NCI-H510A treated with DMSO at 0.1 percent for 48 hours (cell line): Measurements from ENCODE around the gene KCNMA1.
"Not testable (repeated sequence)": the region's sequence is repeated elsewhere in the genome, so short reads cannot be mapped to it uniquely, and the experiment has no call there.

Experiments used
- DNase-seq: peaks from one replicate; lab custom pipeline; 2025; lab: John Stamatoyannopoulos, UW

KCNMA1 gene

GRCh38 chr10:77392851-77393250 is 244.8 kb downstream of the KCNMA1 start:
- DNase-seq, result peak; percentile 87

DNA sequence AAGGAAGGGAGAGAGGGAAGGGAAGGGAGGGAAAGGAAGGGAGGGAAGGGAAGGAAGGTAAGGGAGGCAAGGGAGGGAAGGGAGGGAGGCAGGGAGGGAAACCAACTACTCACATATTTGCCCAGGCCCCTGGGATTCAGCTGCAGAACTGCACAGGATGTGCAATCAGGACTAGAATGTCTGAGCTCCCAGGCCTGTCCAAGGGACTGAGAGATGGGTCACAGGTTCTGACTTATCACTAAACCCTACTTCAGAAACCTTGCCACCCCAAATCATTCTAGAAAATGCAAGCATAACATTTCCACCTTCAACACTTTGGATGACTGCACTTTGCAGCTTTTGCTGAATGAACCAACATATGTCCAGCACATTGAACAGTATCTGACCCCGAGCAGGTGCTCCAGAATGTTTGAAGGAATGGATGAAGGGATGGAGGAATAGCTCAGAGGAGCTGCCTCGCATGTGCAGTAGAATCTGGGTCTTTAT is 245.3 kb downstream of the KCNMA1 start:
- DNase-seq, result peak; percentile 56

DNA sequence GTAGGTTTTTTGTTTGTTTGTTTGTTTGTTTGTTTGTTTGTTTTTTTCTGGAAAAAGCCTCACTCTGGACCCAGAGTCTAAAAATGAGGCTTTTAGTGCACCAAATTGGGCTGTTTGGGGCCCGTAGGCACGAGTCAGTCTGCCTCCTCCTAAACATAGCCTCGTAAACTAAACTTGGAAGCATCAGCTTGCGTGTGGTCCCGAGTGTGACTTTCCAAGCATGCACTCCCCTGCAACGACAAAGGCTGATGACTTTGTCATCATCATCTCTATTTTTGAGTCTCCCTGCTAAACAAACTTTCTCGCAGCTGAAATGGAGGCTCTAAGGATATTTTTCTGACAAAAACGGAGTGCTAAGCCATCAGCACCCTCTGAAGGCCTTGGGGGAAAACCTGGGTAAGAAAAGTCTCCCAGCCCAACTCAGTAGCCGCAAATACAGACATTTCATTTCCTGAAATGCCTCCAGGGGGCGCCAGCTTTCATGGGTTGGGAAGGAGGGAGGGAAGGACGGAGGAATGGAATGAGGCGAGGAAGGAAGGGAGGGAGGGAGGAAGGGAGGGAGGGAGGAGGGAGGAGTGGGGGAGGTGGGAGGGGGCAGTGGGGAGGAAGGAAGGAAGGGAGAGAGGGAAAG is 245.9 kb downstream of the KCNMA1 start:
- peak; percentile 85 for DNase-seq

DNA sequence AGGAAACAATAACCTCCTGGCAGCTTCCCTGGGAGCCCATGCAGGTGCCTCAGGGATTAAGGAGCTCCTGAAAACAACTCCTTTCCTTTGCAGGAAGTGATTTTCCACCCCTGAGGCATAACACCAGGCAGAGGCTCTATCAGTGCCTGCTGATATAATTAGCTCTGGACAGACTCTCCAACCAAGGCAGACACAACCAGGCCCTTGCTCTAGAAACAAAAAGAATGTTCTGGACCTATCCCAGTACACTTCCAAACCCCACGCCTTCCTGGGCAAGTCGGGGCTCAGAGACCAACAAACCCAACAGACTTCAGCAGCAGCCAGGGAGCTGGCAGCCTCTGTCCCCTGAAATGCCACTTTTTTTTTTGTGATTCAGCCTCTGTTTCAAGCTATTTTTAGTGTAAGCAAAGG is 247.1 kb downstream of the KCNMA1 start:
- DNase-seq, result no peak

DNA sequence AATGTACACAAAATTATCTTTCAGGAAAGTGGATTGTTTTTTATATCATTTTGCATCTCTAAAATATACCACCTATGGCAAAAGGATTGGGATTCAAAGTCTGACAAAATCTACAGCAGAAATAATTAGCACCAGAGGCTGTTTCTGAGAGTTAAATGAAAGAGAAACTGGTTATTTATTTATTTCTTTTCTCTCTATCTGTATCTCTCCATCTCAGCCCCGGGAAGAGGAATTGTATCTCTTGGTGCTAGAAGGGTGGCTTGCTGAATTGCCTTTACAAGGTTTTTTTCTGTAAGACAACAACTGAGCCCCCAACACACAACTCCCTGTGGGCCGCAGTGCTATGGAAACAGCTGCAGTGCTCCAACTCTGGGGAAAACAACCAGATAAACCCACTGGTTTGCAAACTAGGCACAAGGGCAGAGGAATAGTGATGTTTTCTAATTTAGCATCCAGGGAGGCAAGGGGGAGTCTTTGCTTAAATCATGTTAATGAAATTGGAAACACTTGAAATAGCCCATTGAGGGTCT is 249.0 kb downstream of the KCNMA1 start:
- DNase-seq, result no peak

DNA sequence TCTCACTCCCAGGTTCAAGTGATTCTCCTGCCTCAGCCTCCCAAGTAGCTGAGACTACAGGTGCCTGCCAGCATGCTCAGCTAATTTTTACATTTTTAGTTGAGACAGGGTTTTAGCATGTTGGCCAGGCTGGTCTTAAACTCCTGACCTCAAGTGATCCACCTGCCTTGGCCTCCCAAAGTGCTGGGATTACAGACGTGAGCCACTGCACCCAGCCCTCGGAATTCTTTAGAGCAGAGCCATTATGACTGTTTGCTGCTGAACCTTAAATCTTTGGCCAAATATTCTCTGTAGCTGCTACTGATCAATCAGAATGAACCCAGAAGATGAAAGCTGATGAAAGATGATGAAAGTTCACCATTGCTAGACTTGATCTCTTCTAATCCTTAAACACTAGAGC is 249.9 kb downstream of the KCNMA1 start:
- not testable (repeated sequence) for DNase-seq

DNA sequence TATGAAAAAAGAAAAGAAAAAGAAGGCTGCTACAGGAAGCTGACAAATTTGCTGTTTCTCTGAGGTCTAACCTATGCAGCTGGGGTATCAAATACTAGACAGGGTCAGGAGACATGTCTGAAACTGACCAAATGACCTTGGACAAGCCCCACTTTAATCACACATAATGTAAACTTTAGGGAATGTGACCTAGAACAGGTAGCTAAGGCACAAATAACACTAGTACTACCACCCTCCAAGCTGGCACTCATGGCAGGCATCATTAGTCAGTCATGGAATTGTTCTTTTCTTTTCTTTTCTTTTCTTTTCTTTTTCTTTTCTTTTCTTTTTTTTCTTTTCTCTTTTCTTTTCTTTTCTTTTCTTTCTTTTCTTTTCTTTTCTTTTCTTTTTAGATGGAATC is 250.4 kb downstream of the KCNMA1 start:
- DNase-seq, result no peak

GRCh38 chr10:77386838-77387237 is 250.8 kb downstream of the KCNMA1 start:
- DNase-seq, result no peak

GRCh38 chr10:77386365-77386764 is 251.2 kb downstream of the KCNMA1 start:
- DNase-seq, result no peak

GRCh38 chr10:77385315-77385714 is 252.3 kb downstream of the KCNMA1 start:
- DNase-seq, result no peak

- DNase-seq, result no peak
Observed at GRCh38 chr10:77383861-77384553, 253.6 kb downstream of the KCNMA1 start.

DNA sequence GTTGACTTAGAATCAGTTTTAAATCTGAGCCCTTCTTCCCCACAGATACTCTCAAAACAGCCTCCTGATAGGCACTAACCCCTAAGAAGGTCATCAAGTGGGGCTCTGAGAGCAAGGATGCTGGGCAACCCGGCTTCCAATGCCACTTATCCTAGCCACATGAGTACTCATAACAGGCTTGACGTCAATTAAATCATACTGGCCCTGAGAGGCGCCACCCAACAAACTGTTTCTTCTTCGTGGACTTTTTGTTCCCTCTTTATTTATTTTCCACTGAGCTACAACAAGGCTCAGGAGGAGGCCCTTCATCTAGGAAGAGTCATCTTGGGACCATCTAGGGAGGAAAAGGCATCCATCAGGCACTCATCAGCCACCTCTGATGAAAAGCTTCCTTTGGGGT is 255.9 kb downstream of the KCNMA1 start:
- peak; percentile 62 for DNase-seq

- no peak for DNase-seq
Observed at GRCh38 chr10:77380723-77381122, 256.9 kb downstream of the KCNMA1 start.

DNA sequence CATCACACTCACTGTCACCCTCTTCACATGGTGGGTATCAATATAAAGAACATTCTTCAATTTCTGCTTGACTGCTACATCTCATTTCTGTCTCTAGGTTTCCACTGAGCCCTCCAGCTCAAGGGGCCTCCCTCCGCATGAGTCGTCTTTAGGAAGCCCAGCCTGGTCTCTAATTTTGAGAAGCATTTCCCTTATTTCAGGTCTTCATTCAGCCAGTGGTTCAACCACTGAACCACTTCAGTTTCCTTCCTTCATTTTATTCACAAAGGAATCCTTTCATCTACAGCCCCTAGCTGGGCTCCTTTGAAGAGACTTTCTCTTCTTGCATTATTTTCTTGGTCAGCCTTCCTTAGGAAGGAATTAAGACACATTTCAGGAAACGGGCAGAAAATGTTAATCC is 257.4 kb downstream of the KCNMA1 start:
- no peak for DNase-seq

DNA sequence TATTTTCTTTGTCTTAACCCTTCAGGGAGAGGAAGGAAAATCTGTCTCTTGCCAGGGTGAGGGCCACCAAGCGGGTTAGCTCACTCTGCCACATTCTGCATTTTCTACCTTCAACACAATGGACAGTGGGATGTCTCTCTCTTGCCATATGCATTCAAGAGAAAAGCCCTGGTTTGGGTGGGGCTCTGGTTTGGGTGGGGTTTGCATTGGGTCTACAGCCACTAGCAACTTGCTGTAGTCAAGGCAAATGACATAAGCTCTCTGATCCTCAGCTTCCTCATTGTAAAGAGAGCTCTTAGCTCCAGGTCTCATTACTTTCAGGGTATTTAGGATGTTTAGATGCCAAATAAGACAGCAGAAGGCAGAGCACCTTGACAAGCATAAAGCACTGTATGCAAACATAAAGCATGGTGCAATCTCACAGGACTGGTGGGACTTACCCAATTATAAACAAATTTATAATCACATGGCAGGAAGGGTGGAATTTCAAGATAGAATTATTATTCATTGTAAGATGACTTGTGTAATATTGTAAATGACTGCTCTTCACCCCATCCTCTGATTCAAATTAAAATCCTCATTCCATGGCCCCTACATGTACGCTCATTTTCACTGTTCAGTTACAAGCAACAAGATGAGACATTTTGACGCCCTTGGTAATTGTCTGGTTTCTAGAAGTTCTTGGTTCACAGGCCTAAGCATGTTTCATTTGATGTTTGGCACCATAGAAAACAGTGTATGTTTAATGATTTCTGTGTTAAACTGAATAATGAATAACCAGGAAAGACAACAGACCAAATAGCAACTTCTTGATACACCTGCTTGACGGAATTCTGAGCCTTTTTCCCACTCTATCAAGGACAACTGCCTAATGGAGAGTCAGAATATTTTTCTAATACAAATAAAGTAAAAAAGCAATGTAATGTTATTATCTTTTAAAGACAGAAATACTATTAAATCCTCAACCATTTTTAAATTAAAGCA is 258.9 kb downstream of the KCNMA1 start:
- DNase-seq, result no peak

DNA sequence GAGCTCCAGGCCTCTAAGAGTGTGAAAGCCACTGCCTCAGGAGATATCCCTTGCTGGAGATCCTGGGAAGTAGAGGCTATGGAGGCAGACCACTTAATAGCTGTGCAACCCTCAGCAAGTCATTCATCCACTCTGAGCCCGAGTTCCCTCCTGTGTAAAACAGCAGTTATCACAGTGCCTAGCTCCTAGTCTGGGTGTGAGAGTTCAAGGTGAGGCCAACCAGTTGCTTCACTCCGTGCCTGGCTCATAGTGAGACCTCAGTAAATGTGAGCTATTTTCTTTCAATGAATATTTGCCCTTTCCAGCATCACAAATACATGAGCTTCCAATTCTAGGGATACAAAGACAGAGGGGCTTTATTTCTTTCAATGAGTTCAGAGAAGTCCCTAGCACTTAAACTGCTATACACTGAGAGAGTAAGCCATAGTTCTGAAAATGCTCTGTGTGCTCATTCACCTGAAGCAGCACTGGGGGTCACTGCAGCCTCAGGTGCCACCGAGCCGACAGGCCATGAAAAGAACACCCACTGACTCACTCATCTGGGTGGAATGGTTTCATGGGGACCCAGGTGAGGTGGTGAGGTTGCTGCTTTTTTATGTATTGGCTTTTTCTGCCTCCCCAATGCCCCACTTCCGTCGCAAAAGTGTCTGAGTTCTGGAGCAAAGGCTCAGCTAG is 259.8 kb downstream of the KCNMA1 start:
- no peak for DNase-seq

DNA sequence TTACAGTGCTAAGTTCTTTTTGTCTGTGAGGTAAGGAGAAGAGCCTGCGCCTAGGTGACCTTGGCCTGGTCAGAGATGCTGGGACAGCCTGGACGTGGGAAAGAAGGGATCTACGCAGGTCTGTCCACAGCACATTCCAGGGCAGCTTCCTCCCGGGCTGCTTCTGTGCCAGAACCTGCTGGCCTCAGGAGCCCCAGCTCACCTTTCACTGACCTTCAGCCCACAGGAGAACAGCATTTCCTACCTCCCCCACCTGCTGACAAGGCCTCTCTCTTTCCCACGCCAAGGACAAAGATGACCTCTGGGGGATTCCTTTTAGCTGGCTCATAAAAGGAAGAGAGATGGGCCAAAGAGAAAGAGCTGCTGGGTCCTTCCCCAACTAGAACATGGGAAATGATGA is 260.6 kb downstream of the KCNMA1 start:
- no peak for DNase-seq

DNA sequence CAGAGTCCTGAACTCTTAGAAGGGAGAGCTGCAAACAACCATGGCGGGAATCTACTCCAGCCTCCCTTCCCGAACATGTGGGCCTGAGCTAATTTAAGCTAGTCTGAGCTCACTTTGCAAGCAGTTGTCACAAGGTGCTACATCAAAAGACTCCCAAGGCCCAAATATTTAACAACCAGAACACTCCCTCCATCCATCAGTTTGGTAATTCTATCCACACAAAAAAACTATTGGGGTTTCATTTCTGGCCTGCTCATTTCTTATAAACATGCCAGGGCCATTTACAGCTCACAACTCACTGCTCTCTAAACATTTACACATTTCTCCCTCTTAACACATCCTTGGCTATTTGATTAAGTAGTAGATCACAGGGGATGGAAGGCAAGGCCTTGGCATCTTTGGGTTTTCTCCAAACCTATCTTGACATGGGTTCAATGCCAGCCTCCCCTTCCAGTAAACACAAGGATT is 263.4 kb downstream of the KCNMA1 start:
- no peak for DNase-seq

DNA sequence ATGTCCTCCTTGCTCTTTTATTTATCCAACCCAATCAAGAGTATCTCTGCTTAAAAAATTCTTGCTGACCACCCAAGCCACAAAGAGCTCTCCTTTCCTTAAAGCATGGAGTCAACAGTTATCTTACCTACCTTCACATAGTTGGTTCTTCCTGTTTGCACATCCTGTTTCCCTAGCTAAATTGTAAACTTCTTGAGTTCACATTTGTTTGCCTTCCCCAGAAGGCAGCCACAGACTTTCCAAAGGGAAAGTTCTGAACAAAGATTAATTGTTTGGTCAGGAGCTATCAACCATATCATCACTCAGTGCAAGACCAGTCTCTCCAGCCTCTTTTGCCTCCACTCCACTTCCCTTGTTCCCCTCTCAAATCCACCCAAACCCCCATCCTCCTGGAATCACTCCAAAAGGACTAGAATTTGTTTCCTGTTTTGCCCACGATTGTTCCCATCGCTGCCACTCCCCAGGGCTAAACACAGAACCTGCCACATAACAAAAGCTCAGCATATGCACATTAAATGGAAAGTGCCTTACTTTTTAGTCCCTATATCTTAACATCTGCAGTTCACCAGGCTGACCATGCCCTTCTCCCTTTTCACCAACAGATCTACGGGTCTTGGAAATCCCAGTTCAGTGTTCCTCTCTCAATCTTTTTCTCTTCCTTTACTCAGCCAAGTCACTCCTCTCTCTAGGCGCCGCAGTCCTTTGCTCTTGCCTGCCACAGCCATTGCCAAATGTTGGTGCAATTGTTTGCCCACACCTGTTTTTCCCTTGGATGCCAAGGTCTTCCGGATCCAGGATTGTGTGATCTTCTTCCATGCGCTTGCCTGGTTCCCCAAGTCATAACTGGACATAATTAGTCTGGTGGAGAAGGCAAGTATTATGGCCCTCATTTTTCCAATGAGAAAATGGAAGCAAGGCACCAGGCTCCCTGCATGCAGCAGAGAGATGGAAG is 265.5 kb downstream of the KCNMA1 start:
- peak; percentile 63 for DNase-seq

DNA sequence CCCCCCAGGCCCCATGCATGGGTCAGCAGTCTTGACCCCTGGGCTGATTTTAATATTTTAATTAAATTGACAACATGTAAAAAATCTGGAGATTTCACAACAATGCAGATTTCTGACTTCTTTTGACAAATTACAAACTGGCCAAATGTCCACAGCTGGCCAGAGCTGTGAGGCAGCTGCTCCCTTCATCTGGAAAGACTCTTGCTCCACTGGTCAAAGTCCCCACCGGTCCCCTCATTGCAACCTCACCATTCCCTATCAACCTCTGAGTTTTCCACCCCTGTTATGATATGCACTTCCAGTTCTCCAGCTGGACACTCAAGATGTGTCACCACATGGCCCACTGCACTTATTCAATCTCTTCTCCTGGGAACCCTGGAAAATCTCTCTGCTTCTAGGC is 266.2 kb downstream of the KCNMA1 start:
- DNase-seq, result no peak
